HG03025 (cell line): ENCODE data around the gene MFF.

Source experiments
- ATAC-seq: cut with Tn5 transposase; IDR thresholded peaks from one replicate; pipeline ENCODE4 v1.9.1; 2021; ENCODE audit warnings: mild to moderate bottlenecking, moderate library complexity; ENCODE audit not compliant: unreplicated experiment, low FRiP score

The MFF gene

DNA sequence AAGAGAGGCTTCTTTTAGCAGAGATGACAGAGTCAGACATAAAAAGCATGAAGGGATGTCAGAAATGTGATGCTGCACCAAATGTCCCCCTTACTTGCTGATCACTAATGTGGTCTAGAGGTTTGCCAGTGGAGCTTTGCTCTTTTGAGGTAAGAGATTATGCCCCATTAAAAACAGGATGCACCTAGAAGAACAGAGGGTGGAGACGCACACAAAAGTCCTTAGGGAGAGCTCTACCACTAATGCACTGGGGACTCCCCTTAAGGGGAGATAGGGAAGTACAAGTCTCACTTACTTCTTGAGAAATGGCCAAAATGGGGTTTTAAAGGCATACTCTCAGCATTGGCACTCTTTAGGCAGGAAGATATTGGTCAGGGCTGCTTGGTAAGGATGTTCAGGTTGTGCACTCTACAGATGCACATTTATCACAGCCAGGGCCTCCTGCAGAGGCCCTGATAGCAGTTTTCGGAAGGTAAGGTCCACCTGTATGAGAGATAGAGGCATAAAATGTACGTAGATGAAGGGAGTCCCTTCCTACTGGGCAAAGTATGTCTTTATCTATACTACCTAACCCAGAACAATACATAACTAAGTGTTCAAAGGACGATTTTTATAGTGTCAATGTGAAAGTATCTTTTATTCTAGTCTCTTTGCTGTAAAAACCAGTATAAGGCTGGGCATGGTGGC, 79.7 kb downstream of the MFF start:
- ATAC-seq = no peak

DNA sequence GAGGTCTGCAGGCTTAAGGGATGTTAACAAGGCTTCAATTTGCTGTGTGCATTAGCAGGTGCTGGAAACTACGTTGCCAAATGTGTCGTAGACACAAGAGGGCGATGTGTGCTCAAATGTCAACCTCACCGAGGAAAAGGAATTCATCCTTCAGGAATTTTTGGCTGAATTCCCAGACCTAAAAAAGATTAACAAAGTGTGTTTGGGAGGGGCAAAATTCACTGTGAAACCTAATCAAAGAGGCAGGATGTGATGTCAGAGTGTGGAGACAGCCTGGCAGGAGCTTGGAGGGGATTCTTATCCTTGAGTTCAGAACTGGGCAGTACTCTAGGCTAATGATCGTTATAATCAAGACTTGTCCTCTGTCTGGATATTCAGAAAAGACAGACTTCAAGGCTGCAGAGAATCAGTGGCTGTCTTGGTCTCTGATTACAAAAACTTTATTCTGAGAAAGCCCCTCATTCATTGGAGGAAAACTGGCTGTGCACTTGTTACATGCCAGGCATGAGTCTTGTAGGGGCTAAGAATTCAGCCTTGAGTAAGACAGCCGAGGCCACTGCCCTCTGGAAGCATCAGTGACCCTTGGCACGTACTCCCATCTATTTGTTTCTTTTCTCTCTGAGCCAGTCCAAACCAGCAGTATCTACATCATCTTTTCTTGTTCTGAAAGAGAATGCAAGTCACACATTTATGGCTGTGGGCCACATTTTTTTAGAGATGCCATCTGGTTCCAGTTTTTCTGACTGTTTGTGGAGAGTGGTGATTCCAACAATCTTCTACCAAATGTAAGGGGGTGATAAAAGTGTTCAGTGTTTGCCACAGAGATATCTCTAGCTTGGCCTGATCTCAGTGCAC, 81.4 kb downstream of the MFF start:
- ATAC-seq = no peak
